GM12874 (cell line): Measurements from ENCODE around the gene GNAT2.

Source experiments
- TF ChIP-seq, protein P1 (sequence below): IDR thresholded peaks from 2 replicates; pipeline ENCODE4 v1.5.1; 2011; ENCODE audit warnings: low read depth, mild to moderate bottlenecking, control low read depth, low read length, moderate library complexity; ENCODE audit not compliant: insufficient read depth

The GNAT2 gene

DNA sequence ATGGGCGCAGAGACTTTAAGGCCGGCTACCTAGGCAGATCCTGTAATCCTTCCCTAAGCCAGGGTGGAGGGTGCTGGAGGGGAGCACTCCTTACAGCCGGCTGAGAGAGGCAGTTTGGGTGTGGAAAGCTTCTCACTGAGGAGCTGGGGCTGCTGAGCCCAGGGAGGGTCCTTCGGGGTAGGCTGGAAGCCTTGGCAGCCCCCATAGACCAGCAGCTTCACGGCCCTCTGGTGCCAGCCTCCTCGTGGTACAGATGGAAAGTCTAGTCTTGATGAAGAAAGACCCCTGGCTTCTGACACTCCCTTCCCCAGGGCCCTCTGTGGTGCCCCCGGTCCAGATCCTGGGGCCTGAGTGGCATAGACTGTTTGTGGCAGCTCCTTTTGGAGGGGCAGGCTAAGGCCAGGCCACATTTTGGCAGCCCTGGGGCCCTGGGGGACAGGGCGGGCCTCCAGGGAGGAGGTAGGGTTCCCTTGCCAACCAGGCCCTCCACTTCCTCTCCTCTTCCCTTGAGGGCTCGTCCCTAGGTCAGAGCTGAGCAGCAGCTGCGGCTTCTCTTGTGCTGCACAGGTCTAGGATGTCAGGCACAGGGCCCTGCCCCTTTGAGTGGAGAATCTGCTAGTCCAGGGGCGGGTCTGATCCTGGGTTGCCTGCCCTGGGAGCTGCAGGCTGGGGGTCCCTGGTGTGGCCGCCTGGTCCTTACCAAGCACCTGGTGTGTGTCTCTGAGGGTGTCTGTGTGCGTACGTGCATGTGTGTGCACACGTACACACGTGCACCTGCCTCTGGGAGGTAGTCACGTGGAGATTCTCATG is 5.0 kb upstream of the GNAT2 start:
- TF ChIP-seq, protein P1, sequence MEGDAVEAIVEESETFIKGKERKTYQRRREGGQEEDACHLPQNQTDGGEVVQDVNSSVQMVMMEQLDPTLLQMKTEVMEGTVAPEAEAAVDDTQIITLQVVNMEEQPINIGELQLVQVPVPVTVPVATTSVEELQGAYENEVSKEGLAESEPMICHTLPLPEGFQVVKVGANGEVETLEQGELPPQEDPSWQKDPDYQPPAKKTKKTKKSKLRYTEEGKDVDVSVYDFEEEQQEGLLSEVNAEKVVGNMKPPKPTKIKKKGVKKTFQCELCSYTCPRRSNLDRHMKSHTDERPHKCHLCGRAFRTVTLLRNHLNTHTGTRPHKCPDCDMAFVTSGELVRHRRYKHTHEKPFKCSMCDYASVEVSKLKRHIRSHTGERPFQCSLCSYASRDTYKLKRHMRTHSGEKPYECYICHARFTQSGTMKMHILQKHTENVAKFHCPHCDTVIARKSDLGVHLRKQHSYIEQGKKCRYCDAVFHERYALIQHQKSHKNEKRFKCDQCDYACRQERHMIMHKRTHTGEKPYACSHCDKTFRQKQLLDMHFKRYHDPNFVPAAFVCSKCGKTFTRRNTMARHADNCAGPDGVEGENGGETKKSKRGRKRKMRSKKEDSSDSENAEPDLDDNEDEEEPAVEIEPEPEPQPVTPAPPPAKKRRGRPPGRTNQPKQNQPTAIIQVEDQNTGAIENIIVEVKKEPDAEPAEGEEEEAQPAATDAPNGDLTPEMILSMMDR = no peak

DNA sequence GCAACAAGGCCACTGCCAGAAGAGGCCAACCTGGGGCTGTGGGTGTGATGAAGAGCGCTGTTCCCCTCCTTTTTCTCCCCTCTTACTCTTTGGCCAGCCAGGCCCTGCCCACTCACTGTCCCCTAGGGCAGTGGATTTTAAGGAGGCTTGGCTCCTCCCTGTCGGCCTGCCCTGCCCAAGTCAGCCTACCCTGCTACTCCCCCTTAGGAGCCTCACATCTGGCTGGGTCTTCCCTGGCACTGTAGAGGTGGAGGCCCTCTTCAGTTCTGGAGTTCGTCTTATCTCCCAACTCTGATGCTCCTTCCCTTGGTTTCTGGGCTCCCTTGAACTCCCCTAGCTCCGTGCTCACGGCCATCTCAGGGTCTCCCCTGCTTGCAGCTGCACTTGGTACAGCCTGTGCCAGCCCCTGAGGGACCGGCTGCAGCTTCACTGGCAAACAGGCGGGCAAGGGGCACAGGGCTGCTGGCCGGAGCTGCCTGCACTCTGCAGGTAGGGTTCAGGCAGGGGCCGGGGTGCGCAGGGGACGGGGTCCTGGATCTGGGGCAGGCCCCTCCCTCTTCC is 4.3 kb upstream of the GNAT2 start:
- TF ChIP-seq, protein P1 = no peak

DNA sequence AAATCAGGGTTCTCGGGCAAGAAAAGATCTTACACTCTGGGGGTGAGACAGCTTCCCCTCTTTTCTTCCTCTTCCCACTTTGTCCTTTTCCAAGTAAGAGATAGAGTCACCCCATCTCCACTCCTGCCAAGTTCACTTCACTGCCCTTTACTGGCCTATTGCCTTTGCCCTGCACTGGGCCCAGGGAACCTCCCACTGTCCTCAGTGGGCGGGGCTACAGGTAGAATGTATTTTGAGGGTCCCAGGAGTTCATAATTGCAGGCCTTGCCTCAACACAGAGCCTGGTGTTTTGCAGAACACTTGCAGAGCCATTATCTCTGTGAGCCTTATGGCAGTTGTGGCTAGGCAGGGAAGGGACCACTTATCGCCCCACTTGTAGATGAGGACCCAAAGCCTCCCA is 3.5 kb upstream of the GNAT2 start:
- TF ChIP-seq, protein P1 = no peak

DNA sequence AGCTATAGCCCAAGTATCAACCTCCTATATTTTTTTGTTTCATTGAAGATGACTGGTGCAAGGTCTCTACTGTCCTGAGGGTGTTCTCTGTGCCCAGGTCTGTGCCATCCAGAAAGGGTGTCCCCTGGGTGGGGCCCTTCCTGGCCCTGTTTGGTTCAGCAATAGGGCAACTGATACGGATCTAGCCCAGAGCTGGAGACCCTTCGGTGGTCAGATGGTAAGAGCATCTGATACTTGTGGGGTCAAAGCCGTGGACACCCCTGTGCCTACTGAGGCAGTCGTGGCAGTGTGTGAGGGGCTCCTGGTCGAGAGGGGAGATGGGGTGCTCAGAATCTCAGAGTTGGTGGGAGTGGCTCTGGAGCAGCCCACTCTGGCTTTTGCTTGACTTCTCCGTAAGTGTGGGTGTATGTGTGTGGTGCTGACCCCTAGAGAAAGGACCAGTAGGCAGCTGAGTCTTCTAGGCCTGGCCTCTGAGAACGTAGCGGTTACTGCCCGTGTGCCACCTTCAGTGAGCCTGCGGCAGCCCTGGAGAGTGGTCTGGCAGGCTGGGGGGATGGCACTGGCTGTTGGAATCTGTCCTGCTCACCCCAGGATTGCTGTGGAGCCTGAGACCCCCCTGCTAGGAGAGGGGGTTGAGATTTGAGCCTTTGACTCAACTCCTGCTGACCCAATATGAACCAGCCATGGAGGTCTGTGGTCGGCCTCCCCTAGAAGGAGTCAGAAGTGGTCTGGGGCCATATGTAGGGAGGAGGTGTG is 2.9 kb upstream of the GNAT2 start:
- TF ChIP-seq, protein P1 = no peak

DNA sequence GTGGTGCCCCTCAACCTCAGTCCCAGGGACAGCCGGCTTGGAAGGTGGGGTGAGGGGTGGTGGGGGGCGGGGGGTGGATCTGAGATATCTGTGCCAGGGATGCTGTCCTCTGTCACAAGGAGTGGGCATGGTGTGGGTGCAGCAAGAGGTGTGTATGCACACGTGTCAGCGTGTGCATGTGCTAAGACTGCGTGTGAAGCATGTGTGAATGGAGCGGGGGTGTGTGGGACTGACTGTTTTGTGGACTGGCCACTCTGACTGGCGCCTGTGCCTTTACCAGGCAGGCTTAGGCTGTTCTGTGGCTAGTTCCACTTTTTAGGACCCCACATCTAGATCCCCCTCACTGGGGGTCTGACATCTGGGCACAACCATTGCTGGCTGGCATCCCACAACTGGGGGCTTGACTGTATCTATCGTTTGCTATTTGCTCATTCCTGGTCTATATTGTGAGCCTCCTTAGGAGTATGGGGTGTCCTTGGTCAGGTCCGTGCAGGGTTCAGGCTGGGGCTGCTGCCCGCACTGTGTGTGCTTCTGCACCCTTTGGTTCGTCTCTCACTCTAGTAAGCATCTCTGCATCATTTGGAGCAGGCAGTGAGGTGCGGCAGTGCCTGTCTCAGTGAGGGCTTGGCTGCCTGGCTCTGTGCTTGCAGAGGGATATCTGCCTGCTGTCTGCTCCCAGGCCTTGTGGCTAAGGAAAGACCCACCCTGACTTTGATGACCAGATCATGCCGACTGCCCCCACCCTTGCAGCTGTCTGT is 2.1 kb upstream of the GNAT2 start:
- TF ChIP-seq, protein P1 = no peak

DNA sequence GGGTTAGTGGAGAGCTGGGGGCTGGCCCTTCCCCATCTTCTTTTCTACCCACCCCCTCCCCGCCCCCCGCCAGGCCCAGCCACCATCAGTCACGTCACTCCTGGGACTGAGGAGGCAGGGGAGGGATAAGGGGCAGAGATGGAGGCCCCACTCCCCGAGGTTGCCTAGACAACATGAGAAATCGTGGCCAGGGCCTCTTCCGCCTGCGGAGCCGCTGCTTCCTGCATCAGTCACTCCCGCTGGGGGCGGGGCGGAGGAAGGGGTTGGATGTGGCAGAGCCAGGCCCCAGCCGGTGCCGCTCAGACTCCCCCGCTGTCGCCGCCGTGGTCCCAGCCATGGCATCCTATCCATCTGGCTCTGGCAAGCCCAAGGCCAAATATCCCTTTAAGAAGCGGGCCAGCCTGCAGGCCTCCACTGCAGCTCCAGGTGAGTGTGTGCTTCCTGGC is 1.4 kb upstream of the GNAT2 start:
- TF ChIP-seq, protein P1 = no peak

DNA sequence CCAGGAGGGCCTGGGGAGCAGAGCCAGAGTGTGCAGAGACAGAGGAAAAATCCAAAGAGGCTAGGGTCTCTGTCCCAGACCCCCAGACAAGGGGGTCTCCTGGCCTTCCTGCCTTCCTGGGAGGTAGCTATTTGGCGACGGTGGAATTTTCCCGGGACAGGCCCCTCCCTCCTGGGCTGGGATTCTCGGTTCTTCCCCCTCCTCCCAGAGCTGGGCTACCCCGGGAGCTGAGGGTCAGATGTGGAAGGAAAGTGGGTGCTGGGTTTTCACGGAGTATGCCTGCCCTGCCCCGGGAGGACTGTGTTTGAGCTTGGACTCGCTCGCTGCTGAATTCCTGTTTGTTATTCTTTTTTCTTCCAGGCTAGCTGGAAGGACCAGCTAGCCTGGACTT is 980 bp upstream of the GNAT2 start:
- TF ChIP-seq, protein P1 = no peak
